Stimulated activated CD4-positive, alpha-beta T cell treated with anti-CD3 and anti-CD28 coated beads, Interleukin-12 subunit alpha, Interleukin-12 subunit beta, amount 100 ng/mL, for 4 hours (primary cell): Measurements from ENCODE around the gene EYS.
"Not testable (repeated sequence)": the region's sequence is repeated elsewhere in the genome, so short reads cannot be mapped to it uniquely, and the experiment has no call there.

ENCODE experiments used
- DNase-seq: peaks from one replicate; pipeline ENCODE4 v3.0.0-alpha.2; 2020

EYS gene

GRCh38 chr6:63926950-63927927, 1779.8 kb downstream of the EYS start:
- no peak for DNase-seq

- DNase-seq: no peak
These were observed 1780.7 kb downstream of the EYS start for GRCh38 chr6:63926258-63926780.

DNA sequence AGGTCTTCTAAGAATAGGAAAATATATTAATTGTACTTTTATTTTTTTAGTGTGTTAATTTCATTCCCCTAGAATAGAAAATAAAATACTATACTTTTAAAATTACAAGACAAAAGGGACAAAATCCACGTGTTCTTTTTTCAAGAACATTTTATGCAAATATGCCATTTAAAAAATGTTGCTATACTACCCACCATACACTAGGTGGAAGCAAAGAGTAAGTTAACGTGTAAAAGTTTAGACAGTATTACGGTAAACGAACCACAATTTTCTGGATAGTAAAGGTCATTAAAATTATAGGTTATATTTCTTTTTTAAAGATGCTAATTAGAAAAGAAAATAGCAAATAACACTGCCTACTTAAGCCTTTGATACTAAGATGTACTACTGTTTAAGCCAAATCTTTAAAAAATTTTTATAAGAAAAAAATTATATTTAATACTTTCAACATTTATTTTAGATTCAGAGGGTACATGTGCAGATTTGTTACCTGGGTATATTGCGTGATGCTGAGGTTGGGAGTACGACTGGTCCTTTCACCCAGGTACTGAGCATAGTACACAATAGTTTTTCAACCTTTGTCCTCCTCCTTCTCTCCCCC, 1783.8 kb downstream of the EYS start:
- no peak for DNase-seq

GRCh38 chr6:63919556-63920110, 1787.4 kb downstream of the EYS start:
- no peak for DNase-seq

- DNase-seq: no peak
These were observed 1794.1 kb downstream of the EYS start for GRCh38 chr6:63912887-63913286.

DNA sequence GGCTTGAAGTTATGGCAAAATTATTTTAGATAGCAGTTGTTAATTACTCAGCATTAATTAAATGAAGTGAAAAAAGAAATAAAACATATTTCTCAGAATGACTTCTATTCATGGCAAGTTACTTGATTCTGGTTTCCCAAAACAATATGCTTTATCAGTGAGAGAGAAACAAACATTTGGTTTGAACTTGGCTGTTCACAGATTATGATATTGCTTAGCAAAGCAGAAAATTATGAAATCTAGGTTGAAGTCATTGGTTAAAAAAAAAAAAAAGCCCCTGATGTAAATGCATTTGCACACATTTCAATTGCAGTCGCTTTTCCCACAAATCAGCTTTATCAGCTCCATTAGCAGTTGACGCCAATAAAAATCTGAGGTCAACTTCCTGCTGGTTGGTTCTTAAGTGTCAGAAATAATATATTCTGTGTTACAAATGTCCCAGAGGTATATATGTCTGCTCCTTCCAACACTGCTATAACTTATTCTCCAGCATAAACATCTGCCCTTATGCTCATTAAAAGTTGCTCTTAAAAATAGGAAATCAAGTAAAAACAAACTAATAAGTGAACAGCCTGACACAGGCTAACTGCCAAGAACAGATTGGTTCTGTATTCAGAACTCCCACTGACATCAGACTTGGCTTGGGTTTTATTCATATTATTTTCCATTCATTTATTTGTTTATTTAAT, 1796.0 kb downstream of the EYS start:
- no peak for DNase-seq

GRCh38 chr6:63904650-63905248, 1802.3 kb downstream of the EYS start:
- no peak for DNase-seq

DNA sequence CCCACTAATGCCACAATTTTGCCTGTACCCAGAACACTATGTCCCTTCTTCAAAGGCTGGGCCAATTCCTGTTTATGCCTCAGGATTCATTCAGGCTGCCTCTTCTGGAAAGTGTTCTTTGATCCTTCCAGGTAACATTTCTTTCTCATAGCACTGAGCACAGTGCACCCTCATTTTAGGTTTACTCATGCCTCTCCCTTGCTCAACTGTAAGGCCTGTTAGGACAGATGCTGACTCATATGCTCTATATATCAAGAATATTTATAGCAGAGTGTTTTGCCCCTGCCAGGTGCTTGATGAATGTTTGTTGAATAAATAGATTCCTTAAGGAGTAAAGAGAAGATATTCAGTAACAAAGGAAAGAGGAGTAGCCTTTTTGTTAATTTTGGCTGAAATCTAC, 1807.5 kb downstream of the EYS start:
- no peak for DNase-seq

DNA sequence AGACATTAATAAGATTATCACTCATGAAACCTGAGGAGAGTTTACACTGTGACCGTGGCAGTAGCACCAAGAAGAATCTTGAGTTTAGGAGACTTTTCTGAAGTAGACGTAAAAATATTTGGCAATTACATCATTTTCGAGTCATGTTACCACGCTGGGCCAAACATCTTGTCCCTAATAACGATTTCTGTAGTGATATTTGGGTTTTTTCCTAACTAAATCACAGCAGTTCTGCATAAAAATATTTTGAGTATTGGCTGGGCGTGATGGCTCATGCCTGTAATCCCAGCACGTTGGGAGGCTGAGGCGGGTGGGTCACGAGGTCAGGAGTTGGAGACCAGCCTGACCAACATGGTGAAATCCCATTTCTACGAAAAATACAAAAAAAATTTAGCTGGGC, 1809.1 kb downstream of the EYS start:
- DNase-seq: no peak

DNA sequence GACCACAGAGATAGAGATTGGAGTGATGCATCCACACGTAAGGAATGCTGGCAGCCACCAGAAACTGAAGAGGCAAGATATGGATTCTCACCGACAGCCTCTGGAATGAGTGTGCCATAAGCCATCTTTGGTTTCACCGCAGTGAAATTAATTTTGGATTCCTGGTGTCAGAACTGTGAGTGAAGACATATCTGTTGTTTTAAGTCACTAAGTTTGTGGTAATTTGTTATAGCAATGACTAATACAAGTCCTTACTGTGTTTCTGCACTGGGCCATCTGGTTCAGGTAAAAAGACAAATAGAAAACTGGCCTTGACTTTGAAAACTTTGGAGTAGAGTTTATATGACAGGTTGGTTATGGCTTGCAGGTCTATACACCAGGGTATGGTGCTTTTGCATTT, 1809.6 kb downstream of the EYS start:
- no peak for DNase-seq

DNA sequence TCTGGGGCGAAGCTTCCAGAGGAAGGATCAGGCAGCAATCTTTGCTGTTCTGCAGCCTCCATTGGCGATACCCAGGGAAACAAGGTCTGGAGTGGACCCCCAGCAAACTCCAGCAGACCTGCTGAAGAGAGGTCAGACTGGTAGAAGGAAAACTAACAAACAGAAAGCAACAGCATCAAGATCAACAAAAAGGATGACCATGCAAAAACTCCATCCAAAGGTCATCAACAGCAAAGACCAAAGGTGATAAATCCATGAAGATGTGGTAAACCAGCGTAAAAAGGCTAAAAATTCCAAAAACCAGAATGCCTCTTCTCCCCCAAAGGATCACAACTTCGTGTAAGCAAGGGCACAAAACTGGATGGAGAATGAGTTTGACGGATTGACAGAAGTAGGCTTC, 1818.6 kb downstream of the EYS start:
- no peak for DNase-seq

- DNase-seq: not testable (repeated sequence)
These were observed 1819.2 kb downstream of the EYS start for GRCh38 chr6:63887804-63888203.

GRCh38 chr6:63887002-63887751, 1819.8 kb downstream of the EYS start:
- no peak for DNase-seq

GRCh38 chr6:63886341-63886740, 1820.7 kb downstream of the EYS start:
- no peak for DNase-seq

- no peak for DNase-seq
These were observed 1823.4 kb downstream of the EYS start for GRCh38 chr6:63883597-63883996.

GRCh38 chr6:63882208-63882607, 1824.8 kb downstream of the EYS start:
- no peak for DNase-seq

GRCh38 chr6:63881791-63882190, 1825.2 kb downstream of the EYS start:
- DNase-seq: no peak

- no peak for DNase-seq
These were observed 1834.8 kb downstream of the EYS start for GRCh38 chr6:63872233-63872632.

DNA sequence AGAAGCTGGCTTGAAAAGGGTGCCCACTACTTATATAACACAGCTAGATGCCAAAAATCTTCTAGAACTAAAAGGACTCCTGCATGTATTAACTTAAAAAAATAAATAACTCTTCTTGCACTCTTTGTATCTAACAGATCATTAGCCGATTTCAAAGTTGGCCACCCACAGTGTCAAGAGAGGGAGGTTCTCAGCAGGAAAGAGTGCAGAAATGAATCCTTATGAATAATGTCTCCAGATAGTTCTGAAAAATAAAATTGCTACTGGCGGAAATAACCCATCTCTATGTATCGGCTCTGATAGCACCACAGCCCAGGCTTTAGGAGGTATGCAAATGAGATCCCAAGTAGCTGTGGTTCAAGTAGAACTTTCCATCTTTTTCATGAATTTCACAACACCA, 1838.7 kb downstream of the EYS start:
- DNase-seq: no peak

DNA sequence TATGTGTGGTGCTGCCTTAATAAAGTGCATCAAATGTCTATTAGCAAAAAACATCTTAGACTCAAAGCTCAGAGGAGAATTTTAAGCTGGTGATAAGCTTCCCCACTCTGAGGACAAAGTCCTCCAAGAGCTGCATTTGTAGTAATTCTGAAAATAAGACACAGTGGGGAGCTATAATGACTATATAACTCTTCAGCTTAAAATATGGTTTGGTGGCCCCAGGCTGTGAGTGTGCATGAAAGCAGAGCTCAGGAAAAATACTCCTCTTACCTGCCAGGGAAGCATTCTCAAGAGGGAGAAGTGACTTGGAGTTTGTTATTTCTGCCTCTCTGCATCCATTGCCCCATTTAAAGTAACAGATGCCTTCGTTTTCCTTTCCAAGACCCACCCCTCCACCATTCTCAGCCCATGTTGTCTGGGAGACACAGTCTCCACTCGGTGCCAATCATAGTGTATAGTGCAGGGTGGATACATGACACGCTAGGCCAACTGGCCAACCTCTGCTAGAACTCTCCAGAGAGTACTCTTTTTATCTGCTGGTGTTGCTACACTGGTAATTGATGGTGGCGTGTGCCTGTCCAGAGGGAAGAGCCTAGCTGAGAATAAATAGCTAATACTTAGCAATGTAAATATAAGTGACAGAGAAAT, 1842.2 kb downstream of the EYS start:
- no peak for DNase-seq

DNA sequence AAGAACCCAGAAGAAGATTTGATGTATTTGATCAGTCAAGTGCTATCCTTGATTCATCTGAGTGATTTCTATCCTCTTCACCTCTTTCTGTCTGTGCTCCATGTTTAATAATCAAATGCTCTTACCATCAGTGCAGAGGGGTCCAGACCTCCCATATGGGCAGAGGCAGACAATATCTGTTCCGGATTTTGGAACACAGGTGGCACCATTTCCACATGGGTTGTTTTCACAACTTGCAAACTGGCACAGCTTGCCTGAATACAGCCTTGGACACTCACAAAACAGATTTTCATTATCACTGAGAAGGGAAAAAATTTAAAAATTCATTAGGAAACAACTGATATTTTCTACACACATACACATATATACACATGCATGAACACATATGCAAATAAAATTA, 1843.0 kb downstream of the EYS start:
- DNase-seq: no peak
